Cardiac muscle cell (in vitro differentiated cells and primary cell): ENCODE measurements around the gene MEX3A. TPM values are rescaled to one million over a fixed set of nuclear protein-coding genes. Genes with fewer than 3 reads are reported as not detected.

Experiments
- DNase-seq, 2 donors: peaks; one replicate each; pipeline versions ENCODE4 v3.0.0 to v3.0.0-alpha.2; 2010 to 2017; ENCODE audit warnings: low read depth in 1 of 2, low spot score in 1 of 2
- H3K27ac ChIP-seq: fragments of 200-600 bp; sonication (generic); 2 replicates; pipeline ENCODE4 v1.5.1; 2016
- H3K27me3 ChIP-seq: fragments of 200-600 bp; sonication (generic); 2 replicates; pipeline ENCODE4 v1.6.0; 2016; ENCODE audit warnings: control low read depth
- H3K36me3 ChIP-seq: fragments of 200-600 bp; sonication (generic); 2 replicates; pipeline ENCODE4 v1.5.1; 2016; ENCODE audit warnings: control low read depth
- H3K4me1 ChIP-seq: fragments of 200-600 bp; sonication (generic); 2 replicates; pipeline ENCODE4 v1.8.1; 2017; ENCODE audit warnings: low read depth, mild to moderate bottlenecking, mixed run types
- H3K4me3 ChIP-seq: fragments of 200-600 bp; sonication (generic); 2 replicates; pipeline ENCODE4 v1.5.1; 2016; ENCODE audit warnings: mild to moderate bottlenecking
- H3K9me3 ChIP-seq: fragments of 200-600 bp; sonication (generic); 2 replicates; pipeline ENCODE4 v1.5.1; 2017; ENCODE audit warnings: low read depth, mild to moderate bottlenecking, control low read depth
- polyA plus RNA-seq: library from polyadenylated mRNA; unstranded; fragments of >200 nt; fragmentation: Nextera tagmentation; extraction: Ambion mirVana; gene quantifications from 2 replicates; pipeline ENCODE4 v1.2.1, GENCODE V29; 2016
- total RNA-seq: library from RNA; depleted of rRNA; stranded (reverse); fragments of >200 nt; gene quantifications from 2 replicates; pipeline ENCODE4 v1.2.3, GENCODE V29; 2016
- TF ChIP-seq, protein P1 (sequence below): IDR thresholded peaks from 2 replicates; pipeline ENCODE4 v1.5.1; 2012; ENCODE audit warnings: low read depth, mild to moderate bottlenecking, low read length

The MEX3A gene
- total and polyA plus RNA-seq, 2 experiments from 2014 or later: 17.2 to 58.6 TPM

DNA sequence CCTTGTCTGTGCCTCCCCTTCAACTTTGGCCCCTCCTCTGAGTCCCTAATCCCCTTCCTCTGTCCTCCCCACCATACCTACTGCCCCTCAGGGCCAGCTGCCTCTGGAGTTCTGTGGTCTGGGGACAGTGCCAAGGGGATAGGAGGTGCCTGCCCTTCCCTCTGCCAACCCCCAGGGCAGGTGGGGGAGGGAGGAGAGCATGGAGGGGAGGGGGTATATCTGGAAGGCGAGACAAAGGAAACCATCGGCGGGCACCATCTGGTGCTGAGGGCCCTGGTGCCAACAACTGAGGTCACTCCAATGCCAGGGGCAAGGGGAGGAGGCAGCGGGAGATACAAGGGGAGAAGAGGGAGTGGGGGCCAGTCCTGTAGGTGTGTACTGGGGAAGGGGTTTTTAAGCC, 11.7 kb downstream of the MEX3A start:
- Histone ChIP-seq H3K27ac (peak overlapping the region; percentile 20), H3K27me3 (no peaks in the 10 kb centered on the region), H3K9me3 (no peaks in the 10 kb centered on the region), H3K36me3 (peaks cover 4% of the 10 kb centered on the region), H3K4me1 (peaks cover 39% of the 10 kb centered on the region), H3K4me3 (no peak overlapping the region)
- TF ChIP-seq, protein P1, sequence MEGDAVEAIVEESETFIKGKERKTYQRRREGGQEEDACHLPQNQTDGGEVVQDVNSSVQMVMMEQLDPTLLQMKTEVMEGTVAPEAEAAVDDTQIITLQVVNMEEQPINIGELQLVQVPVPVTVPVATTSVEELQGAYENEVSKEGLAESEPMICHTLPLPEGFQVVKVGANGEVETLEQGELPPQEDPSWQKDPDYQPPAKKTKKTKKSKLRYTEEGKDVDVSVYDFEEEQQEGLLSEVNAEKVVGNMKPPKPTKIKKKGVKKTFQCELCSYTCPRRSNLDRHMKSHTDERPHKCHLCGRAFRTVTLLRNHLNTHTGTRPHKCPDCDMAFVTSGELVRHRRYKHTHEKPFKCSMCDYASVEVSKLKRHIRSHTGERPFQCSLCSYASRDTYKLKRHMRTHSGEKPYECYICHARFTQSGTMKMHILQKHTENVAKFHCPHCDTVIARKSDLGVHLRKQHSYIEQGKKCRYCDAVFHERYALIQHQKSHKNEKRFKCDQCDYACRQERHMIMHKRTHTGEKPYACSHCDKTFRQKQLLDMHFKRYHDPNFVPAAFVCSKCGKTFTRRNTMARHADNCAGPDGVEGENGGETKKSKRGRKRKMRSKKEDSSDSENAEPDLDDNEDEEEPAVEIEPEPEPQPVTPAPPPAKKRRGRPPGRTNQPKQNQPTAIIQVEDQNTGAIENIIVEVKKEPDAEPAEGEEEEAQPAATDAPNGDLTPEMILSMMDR: no peak
- no peak for DNase-seq

DNA sequence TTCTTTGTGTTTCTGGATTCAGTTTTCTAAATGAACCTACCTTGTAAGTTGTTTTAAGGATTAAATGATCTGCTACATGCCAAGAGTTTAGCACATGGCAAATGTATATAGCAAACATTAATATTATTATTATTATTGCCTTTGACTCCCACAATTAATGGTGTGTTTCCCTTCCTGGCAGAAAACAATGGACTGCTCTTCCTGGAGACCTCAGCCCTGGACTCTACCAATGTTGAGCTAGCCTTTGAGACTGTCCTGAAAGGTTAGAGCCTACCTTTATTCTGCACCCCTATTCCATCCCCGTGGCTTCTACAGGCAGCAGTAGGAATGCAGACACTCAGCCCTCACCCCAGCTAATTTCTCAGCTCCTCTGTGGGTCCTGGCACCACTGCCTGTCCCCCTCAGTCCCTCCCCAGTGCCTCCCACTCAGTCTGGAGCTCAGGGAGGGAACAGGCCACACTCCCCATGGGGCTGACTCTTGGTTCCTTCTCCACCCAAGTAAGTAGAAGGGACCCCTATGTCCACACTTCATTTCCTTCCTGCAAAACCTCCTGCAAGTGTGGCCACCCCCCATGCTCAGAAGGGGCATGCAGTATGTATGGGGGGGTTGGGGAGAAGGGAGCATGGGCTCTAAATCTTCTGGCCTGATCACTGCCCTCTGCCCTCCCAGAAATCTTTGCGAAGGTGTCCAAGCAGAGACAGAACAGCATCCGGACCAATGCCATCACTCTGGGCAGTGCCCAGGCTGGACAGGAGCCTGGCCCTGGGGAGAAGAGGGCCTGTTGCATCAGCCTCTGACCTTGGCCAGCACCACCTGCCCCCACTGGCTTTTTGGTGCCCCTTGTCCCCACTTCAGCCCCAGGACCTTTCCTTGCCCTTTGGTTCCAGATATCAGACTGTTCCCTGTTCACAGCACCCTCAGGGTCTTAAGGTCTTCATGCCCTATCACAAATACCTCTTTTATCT, 12.5 kb downstream of the MEX3A start:
- no peaks in the 10 kb centered on the region for H3K27me3 ChIP-seq
- H3K27ac ChIP-seq: peak overlapping the region; percentile 20

GRCh38 chr1:156067262-156067661, 15.0 kb downstream of the MEX3A start:
- no peak for DNase-seq
- no peak overlapping the region for H3K27ac ChIP-seq
- peaks cover 6% of the 10 kb centered on the region for H3K4me1 ChIP-seq
- TF ChIP-seq, protein P1: no peak
- H3K27me3 ChIP-seq: no peaks in the 10 kb centered on the region
- H3K36me3 ChIP-seq: no peaks in the 10 kb centered on the region
- no peaks in the 10 kb centered on the region for H3K9me3 ChIP-seq
- no peak overlapping the region for H3K4me3 ChIP-seq

More for the DNA sequence above, 12.5 kb downstream of the MEX3A start:
- H3K4me1 ChIP-seq: peaks cover 31% of the 10 kb centered on the region
- H3K4me3 ChIP-seq: no peak overlapping the region
- H3K36me3 ChIP-seq: peaks cover 4% of the 10 kb centered on the region
- DNase-seq: no peak
- H3K9me3 ChIP-seq: no peaks in the 10 kb centered on the region
- TF ChIP-seq, protein P1: no peak

DNA sequence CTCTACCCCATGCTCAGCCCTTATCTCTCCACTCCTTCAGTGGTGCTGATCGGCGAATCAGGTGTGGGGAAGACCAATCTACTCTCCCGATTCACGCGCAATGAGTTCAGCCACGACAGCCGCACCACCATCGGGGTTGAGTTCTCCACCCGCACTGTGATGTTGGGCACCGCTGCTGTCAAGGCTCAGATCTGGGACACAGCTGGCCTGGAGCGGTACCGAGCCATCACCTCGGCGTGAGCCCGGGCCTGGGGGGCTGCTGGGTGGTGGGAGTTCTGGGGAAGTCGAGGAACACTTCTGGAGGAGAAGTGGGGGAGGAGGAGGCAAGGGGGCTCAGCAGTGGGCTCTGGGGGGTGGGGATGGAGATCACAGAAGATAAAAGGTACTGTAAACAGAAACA, 16.4 kb downstream of the MEX3A start:
- Histone ChIP-seq H3K27me3 (no peaks in the 10 kb centered on the region), H3K4me3 (no peak overlapping the region), H3K9me3 (no peaks in the 10 kb centered on the region), H3K27ac (no peak overlapping the region), H3K36me3 (no peaks in the 10 kb centered on the region), H3K4me1 (peaks cover 4% of the 10 kb centered on the region)
- TF ChIP-seq, protein P1: no peak
- DNase-seq: no peak

DNA sequence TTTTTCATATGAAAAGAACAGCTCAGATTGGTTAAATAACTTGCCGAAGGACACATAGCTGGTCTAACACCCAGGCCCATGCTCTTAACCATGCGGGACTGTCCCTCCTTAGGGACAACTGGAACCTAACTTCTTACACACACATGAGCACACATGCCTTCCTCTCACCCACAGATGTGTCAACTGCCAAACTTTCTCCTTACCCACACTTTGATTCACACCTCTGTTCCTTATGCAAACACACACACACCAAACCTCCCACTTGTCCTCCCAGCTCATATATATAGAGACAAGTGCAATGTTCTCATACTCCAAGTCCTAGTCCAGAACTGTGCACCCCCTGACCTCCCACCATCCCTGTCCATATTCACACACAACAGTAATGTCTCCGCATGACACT, 17.1 kb downstream of the MEX3A start:
- H3K27ac ChIP-seq: no peak overlapping the region
- no peak for DNase-seq
- no peak overlapping the region for H3K4me3 ChIP-seq
- H3K36me3 ChIP-seq: no peaks in the 10 kb centered on the region
- H3K27me3 ChIP-seq: no peaks in the 10 kb centered on the region
- peaks cover 4% of the 10 kb centered on the region for H3K4me1 ChIP-seq
- TF ChIP-seq, protein P1: no peak
- no peaks in the 10 kb centered on the region for H3K9me3 ChIP-seq
